22Rv1 (cell line): ENCODE data around the gene NOL8.

ENCODE experiments used
- H3K27ac ChIP-seq: fragments of 450-650 bp; 2 replicates; pipeline ENCODE4 v1.5.1; 2017
- ZFX ChIP-seq: fragments of 450-650 bp; IDR thresholded peaks from 2 replicates; pipeline ENCODE4 v1.6.1; 2017; ENCODE audit warnings: antibody characterized with exemption, borderline replicate concordance
- TF ChIP-seq, protein P1 (sequence below): fragments of 450-650 bp; IDR thresholded peaks from 2 replicates; pipeline ENCODE4 v1.5.1; 2017; ENCODE audit warnings: mild to moderate bottlenecking

The NOL8 gene

DNA sequence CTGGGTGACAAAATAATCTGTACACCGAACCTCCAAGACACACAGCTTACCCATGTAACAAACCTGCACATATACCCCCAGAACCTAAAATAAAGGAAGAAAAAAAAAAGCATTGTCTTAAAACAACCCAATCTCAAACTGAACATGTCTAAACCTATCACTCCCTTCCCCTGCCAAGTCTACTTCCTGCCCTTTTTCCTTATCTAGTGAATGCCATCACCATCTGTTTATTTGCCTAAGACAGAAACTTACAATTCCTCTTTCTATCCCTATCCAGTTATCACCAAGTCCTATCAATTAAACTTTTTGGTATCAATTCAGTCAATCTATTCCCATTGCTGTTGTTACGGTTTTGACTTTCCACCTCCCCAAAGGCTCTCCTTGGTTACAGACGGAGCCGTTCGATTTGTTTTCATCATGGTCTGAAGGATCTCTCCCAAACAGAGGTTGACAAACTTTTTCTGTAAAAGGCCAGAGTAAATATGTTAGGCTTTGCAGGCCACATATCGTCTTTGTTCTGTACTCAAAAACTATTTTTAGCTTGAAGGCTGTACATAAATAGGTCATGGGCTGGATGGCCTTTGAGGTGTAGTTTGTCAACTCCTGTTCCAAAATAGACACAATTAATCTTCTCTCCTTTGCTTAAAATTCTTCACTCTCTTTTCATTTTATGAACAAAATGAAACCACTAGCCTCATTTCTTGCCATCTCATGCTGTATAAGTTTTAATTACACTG, 12.1 kb downstream of the NOL8 start:
- TF ChIP-seq, protein P1, sequence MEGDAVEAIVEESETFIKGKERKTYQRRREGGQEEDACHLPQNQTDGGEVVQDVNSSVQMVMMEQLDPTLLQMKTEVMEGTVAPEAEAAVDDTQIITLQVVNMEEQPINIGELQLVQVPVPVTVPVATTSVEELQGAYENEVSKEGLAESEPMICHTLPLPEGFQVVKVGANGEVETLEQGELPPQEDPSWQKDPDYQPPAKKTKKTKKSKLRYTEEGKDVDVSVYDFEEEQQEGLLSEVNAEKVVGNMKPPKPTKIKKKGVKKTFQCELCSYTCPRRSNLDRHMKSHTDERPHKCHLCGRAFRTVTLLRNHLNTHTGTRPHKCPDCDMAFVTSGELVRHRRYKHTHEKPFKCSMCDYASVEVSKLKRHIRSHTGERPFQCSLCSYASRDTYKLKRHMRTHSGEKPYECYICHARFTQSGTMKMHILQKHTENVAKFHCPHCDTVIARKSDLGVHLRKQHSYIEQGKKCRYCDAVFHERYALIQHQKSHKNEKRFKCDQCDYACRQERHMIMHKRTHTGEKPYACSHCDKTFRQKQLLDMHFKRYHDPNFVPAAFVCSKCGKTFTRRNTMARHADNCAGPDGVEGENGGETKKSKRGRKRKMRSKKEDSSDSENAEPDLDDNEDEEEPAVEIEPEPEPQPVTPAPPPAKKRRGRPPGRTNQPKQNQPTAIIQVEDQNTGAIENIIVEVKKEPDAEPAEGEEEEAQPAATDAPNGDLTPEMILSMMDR: no peak
- TF ChIP-seq ZFX: no peak
- no peak overlapping the region for H3K27ac ChIP-seq

DNA sequence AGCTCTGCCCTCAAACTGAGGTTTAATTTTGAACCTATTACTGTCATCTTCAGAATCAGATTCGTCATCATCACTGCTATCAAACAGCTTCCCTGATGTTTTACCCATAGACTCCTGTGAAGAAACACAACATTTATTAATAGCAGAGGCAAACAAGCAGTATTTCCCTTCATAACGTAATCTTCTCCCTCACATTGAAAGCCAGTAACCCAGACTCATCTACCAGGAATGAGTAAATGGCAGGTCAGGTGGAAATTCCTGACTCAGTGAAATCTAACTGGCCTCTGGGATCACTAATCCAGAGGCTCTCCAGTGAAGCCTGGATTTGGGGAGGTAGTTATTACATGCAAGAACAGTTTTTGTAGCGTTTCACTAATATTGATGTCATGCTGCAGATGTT, 14.6 kb downstream of the NOL8 start:
- TF ChIP-seq ZFX: no peak
- TF ChIP-seq, protein P1: no peak
- H3K27ac ChIP-seq: no peak overlapping the region

DNA sequence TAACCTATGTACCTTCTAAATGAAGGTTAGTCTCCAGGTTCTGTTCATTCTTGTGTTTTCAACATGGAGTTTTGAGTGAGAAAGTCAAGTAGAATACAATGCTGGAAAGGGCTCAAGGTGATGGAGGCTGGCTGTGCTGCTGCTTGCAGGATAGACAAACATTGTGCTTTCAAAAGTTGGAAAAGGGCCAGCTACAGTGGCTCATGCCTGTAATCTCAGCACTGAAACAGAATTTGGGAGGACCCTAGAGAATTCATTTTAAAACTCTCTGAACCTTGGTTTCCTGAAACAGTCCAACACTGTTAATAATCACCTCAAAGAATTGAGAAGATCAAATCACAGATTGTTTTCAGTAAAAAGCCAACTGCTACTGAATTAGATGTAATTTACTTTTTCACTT, 16.3 kb downstream of the NOL8 start:
- TF ChIP-seq, protein P1: no peak
- TF ChIP-seq ZFX: no peak
- no peak overlapping the region for H3K27ac ChIP-seq

- TF ChIP-seq, protein P1: no peak
- no peak for TF ChIP-seq ZFX
- no peak overlapping the region for H3K27ac ChIP-seq
Measured at GRCh38 chr9:92300936-92301335, 24.2 kb downstream of the NOL8 start.

DNA sequence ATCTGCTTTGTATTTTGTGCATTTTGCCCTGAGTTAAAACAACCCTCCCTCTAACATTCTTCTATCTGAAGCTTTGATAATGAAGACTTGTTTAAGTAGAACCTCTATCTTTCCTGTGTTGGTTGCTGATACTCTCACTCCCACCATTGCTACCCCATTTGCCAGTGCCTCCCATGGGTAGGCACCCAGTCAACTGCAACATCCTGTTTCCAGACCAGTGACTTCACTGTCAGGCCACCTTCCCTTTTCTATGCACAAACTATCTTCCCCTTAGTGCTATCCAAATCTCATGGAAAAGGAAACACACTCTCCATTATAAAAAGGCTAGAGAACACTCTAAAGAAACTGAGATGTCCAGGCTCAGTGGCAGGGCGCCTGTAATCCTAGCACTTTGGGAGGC, 26.0 kb downstream of the NOL8 start:
- TF ChIP-seq ZFX: no peak
- TF ChIP-seq, protein P1: no peak
- no peak overlapping the region for H3K27ac ChIP-seq

DNA sequence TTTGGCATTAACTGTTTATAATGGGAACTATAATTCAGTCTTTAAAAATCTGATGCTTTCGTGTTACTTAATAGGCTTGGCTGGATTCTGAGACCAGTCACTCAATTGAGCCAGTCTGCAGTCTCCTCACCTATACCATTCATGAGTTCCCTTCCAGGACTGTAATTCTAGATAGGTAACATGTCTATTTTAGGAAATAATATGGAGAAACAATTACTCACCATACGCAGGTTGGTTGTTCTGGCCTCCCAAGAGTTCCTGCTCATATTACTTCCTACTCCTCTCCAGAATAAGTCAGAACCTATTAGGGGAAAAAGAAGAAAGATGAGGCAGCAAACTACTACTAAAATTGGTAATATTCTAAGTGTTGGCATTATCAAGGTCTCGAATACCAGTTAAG, 27.1 kb downstream of the NOL8 start:
- TF ChIP-seq, protein P1: no peak
- TF ChIP-seq ZFX: no peak
- H3K27ac ChIP-seq: no peak overlapping the region

DNA sequence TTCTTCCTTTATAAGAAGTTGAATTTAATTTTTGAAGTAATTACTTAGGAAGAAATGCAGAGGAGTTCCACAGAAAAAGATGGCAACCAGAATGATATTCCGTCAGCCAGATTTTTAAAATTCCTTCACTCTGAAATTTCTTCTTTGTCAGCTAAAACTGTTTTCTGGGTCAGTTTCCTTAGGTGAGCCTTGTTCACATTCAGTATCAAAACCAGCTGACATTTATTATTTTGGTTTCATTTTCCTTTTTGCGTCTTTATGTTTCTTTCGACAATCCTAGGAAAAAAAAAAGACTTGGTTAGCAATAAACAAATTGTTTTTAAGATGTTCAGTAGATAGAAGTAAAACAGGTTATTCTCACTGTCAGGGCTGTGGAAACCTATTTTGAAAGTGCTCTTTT, 27.5 kb downstream of the NOL8 start:
- TF ChIP-seq ZFX: no peak
- TF ChIP-seq, protein P1: no peak
- H3K27ac ChIP-seq: no peak overlapping the region
